Immature natural killer cell (primary cell): ENCODE data around the gene HIRA. TPM values are rescaled to one million over a fixed set of nuclear protein-coding genes. Genes with fewer than 3 reads are reported as not detected.

Experiments
- DNase-seq, 3 donors: peaks; one replicate each; pipeline ENCODE4 v3.0.0; 2022; ENCODE audit warnings: mixed read lengths in 1 of 3
- H3K27ac Mint-ChIP-seq, 6 donors: one replicate each; pipeline ENCODE4 v1.8.0; 2020; ENCODE audit warnings: mixed read lengths in 6 of 6, mild to moderate bottlenecking in 5 of 6, inconsistent platforms in 4 of 6, moderate library complexity in 3 of 6
- H3K27me3 Mint-ChIP-seq, 3 donors: one replicate each; pipeline ENCODE4 v1.8.0; 2020 to 2021; ENCODE audit warnings: low read depth in 3 of 3, mild to moderate bottlenecking in 3 of 3, mixed read lengths in 3 of 3, moderate library complexity in 3 of 3, inconsistent platforms in 1 of 3
- H3K36me3 Mint-ChIP-seq, 3 donors: one replicate each; pipeline ENCODE4 v1.8.0; 2020; ENCODE audit warnings: mixed read lengths in 3 of 3, inconsistent platforms in 2 of 3, mild to moderate bottlenecking in 2 of 3
- H3K4me1 Mint-ChIP-seq, 2 donors: one replicate each; pipeline ENCODE4 v1.8.0; 2020; ENCODE audit warnings: inconsistent platforms in 2 of 2, mild to moderate bottlenecking in 2 of 2, mixed read lengths in 2 of 2, moderate library complexity in 1 of 2
- H3K4me3 Mint-ChIP-seq, 5 donors: one replicate each; pipeline ENCODE4 v1.8.0; 2020; ENCODE audit warnings: mild to moderate bottlenecking in 5 of 5, mixed read lengths in 5 of 5, inconsistent platforms in 3 of 5, moderate library complexity in 3 of 5
- H3K9me3 Mint-ChIP-seq, 6 donors: one replicate each; pipeline ENCODE4 v1.8.0; 2020; ENCODE audit warnings: mild to moderate bottlenecking in 6 of 6, mixed read lengths in 6 of 6, inconsistent platforms in 4 of 6, moderate library complexity in 3 of 6
- polyA plus RNA-seq, 3 donors: library from polyadenylated mRNA; unstranded; fragments of 300-500 nt; fragmentation: Illumina TruSeq; gene quantifications; one replicate each; pipeline ENCODE4 v1.2.3, GENCODE V29; 2021

HIRA gene
- polyA plus RNA-seq, 3 donors from 2014 or later, result 4.3 to 11.5 (median 5.2) TPM

- Mint-ChIP-seq H3K9me3 (no peaks in the 10 kb centered on the region), H3K4me3 (no peak overlapping the region), H3K4me1 (peaks cover 8 to 17% of the 10 kb centered on the region in 2 donors), H3K27ac (peak overlapping the region in 2 of 6 donors; percentile 7 to 62), H3K36me3 (peaks cover 5 to 38% (median 20%) of the 10 kb centered on the region in 3 donors), H3K27me3 (no peaks in the 10 kb centered on the region)
- DNase-seq, result no peak
These were observed 36.3 kb downstream of the HIRA start for GRCh38 chr22:19395276-19395675.

DNA sequence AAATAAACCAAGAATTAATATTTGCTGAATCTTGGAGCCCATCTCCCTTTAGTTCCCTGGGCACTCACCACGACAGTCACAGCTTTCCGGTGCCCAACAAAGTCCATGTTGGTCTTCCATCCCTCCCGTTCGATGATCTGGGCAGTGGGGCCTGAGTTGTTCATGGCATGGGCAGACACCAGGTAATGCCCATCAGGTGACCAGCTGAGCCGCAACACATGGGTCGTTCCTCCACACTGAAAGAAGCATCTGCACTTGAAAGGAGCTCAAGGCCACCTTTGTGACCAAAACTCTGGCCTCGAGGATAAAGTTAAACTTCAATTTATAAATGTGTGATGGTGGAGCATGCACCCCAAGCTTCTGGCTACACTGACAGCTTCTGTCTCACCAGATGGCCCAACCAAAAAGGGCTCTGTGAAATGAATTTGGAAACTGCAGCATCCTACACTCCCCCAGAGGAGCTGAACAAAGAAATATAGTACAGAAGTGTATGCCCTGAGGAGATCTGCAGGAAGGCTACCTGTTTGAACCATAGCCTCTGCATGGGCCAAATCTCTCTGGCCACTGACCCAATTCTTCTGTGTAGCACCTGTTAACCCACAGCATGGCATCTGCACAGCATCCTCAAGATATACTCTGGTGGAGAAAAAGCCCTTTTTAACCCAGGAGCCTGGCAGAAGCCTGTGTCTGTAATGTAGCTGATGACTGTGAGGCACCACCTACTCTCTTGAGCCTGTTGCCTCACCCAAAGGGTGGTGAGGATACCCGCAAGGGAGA is 37.1 kb downstream of the HIRA start:
- peaks cover 5 to 40% (median 20%) of the 10 kb centered on the region in 3 donors for H3K36me3 Mint-ChIP-seq
- H3K27ac Mint-ChIP-seq, result peak overlapping the region in 4 of 6 donors; percentile 28 to 63 (median 56)
- no peaks in the 10 kb centered on the region for H3K27me3 Mint-ChIP-seq

GRCh38 chr22:19393704-19394103 is 37.8 kb downstream of the HIRA start:
- peaks cover 5 to 43% (median 20%) of the 10 kb centered on the region in 3 donors for H3K36me3 Mint-ChIP-seq

More for the DNA sequence above, 37.1 kb downstream of the HIRA start:
- Mint-ChIP-seq H3K9me3 (no peaks in the 10 kb centered on the region), H3K4me3 (no peak overlapping the region), H3K4me1 (peaks cover 8 to 16% of the 10 kb centered on the region in 2 donors)
- DNase-seq, result no peak

GRCh38 chr22:19387575-19387974 is 44.0 kb downstream of the HIRA start:
- no peak overlapping the region for H3K27ac Mint-ChIP-seq
- H3K4me3 Mint-ChIP-seq, result no peak overlapping the region
- H3K4me1 Mint-ChIP-seq, result peaks cover 0 to 1% of the 10 kb centered on the region in 2 donors
- H3K36me3 Mint-ChIP-seq, result peaks cover 8 to 47% (median 21%) of the 10 kb centered on the region in 3 donors
- H3K9me3 Mint-ChIP-seq, result no peaks in the 10 kb centered on the region
- DNase-seq, result no peak
- peaks cover 0 to 1% (median 0%) of the 10 kb centered on the region in 3 donors for H3K27me3 Mint-ChIP-seq

More at GRCh38 chr22:19393704-19394103, 37.8 kb downstream of the HIRA start:
- Mint-ChIP-seq H3K27me3 (no peaks in the 10 kb centered on the region), H3K4me3 (no peak overlapping the region), H3K9me3 (no peaks in the 10 kb centered on the region), H3K4me1 (peaks cover 7 to 8% of the 10 kb centered on the region in 2 donors), H3K27ac (no peak overlapping the region)
- DNase-seq, result no peak

DNA sequence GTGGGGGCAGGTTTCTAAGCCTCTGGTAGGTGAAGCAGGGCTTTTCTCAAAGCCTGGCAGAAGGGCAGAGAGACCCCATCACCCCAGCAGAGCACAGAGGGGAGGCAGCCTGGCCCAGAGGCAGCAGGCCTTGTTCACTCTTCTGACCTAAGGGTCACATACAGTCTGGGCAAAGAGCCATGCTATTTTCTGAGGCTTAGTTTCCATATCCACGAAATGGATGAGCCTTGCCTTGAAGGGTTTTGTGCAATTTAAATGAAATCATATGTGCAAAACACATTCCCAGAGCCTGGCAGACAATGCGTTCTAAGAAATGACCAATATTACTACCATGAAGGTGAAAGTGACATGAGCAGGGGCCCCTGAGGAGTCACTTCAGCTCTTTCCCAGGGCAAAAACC is 44.5 kb downstream of the HIRA start:
- no peak for DNase-seq
- H3K4me3 Mint-ChIP-seq, result no peak overlapping the region
- H3K36me3 Mint-ChIP-seq, result peaks cover 11 to 52% (median 27%) of the 10 kb centered on the region in 3 donors
- peak overlapping the region in 1 of 6 donors; percentile 22 for H3K27ac Mint-ChIP-seq
- H3K4me1 Mint-ChIP-seq, result peaks cover 0 to 1% of the 10 kb centered on the region in 2 donors
- peaks cover 0 to 1% (median 0%) of the 10 kb centered on the region in 3 donors for H3K27me3 Mint-ChIP-seq
- no peaks in the 10 kb centered on the region for H3K9me3 Mint-ChIP-seq

GRCh38 chr22:19386248-19386647 is 45.3 kb downstream of the HIRA start:
- DNase-seq, result no peak
- Mint-ChIP-seq H3K4me1 (peaks cover 0 to 1% of the 10 kb centered on the region in 2 donors), H3K27ac (peak overlapping the region in 1 of 6 donors; percentile 43), H3K27me3 (peaks cover 0 to 1% (median 0%) of the 10 kb centered on the region in 3 donors), H3K4me3 (no peak overlapping the region), H3K36me3 (peaks cover 10 to 59% (median 32%) of the 10 kb centered on the region in 3 donors), H3K9me3 (no peaks in the 10 kb centered on the region)

DNA sequence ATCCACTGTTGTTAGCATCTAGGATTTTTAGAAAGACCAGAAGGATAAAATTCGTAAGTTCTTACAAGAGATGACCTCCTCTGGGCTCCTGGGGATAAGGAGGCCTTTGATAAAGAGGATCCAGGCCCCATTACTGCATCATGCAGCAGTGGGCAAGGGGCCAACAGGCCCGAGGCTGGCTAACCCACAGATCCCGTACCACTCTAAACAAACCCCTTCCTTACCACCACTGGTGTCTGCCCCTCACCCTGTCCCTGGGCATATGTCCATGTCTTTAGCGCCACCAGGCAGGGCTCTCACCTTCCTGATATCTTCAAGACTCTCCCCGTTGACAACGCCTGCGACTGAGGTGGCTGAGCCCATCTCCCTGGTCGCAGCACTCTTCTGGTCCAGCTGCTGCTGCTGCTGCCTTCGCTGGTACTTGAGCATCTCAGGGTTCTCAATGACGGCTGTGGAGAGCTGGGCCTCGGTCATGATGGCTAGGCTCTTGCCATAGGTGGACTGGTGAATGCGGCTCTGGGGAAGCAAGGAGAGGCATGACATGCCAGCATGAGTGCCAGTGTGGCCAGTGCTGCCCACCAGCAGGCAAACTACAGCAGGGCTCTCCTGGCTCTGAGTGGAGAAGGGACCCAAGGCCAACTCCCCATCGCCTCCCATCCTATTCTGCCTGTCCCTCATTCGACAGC is 46.2 kb downstream of the HIRA start:
- H3K4me1 Mint-ChIP-seq, result peaks cover 0 to 1% of the 10 kb centered on the region in 2 donors
- H3K9me3 Mint-ChIP-seq, result no peaks in the 10 kb centered on the region
- H3K27me3 Mint-ChIP-seq, result peaks cover 0 to 1% (median 0%) of the 10 kb centered on the region in 3 donors
- no peak for DNase-seq
- peaks cover 6 to 58% (median 31%) of the 10 kb centered on the region in 3 donors for H3K36me3 Mint-ChIP-seq
- peak overlapping the region in 2 of 6 donors; percentile 26 to 35 for H3K27ac Mint-ChIP-seq
- H3K4me3 Mint-ChIP-seq, result no peak overlapping the region

- Mint-ChIP-seq H3K27me3 (peaks cover 0 to 1% (median 0%) of the 10 kb centered on the region in 3 donors), H3K36me3 (peaks cover 6 to 44% (median 31%) of the 10 kb centered on the region in 3 donors), H3K27ac (peak overlapping the region in 1 of 6 donors; percentile 48), H3K4me1 (peaks cover 0 to 1% of the 10 kb centered on the region in 2 donors), H3K4me3 (no peak overlapping the region), H3K9me3 (no peaks in the 10 kb centered on the region)
- no peak for DNase-seq
These were observed 48.2 kb downstream of the HIRA start for GRCh38 chr22:19383292-19383691.

DNA sequence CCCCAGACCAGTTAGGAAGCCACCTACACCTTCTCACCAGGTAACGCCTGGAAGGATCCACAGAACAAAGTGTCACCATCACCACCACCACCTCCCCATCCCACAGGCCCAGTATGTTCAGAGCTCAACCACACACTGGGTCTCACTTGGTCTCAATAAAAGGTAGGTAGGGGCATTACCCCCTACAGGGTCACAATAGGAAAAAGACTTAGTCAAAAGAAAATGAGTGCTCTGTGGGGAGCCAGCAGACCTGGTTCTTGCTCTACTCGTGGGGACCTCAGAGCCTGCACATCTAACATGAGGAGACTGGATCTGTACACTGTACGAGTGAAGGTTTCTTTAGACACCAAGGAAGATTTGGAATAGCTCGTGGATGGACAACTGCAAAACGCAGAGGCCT is 49.3 kb downstream of the HIRA start:
- H3K4me3 Mint-ChIP-seq, result no peak overlapping the region
- no peaks in the 10 kb centered on the region for H3K9me3 Mint-ChIP-seq
- H3K36me3 Mint-ChIP-seq, result peaks cover 6 to 44% (median 31%) of the 10 kb centered on the region in 3 donors
- DNase-seq, result no peak
- H3K27ac Mint-ChIP-seq, result peak overlapping the region in 3 of 6 donors; percentile 16 to 67 (median 29)
- no peaks in the 10 kb centered on the region for H3K4me1 Mint-ChIP-seq
- peaks cover 0 to 1% (median 0%) of the 10 kb centered on the region in 3 donors for H3K27me3 Mint-ChIP-seq

- H3K4me3 Mint-ChIP-seq, result no peak overlapping the region
- H3K27me3 Mint-ChIP-seq, result peaks cover 0 to 3% (median 2%) of the 10 kb centered on the region in 3 donors
- peak overlapping the region in 1 of 6 donors; percentile 53 for H3K27ac Mint-ChIP-seq
- H3K36me3 Mint-ChIP-seq, result peaks cover 19 to 49% (median 33%) of the 10 kb centered on the region in 3 donors
- H3K4me1 Mint-ChIP-seq, result no peaks in the 10 kb centered on the region
- no peak for DNase-seq
- no peaks in the 10 kb centered on the region for H3K9me3 Mint-ChIP-seq
These were observed 53.2 kb downstream of the HIRA start for GRCh38 chr22:19378344-19378674.

DNA sequence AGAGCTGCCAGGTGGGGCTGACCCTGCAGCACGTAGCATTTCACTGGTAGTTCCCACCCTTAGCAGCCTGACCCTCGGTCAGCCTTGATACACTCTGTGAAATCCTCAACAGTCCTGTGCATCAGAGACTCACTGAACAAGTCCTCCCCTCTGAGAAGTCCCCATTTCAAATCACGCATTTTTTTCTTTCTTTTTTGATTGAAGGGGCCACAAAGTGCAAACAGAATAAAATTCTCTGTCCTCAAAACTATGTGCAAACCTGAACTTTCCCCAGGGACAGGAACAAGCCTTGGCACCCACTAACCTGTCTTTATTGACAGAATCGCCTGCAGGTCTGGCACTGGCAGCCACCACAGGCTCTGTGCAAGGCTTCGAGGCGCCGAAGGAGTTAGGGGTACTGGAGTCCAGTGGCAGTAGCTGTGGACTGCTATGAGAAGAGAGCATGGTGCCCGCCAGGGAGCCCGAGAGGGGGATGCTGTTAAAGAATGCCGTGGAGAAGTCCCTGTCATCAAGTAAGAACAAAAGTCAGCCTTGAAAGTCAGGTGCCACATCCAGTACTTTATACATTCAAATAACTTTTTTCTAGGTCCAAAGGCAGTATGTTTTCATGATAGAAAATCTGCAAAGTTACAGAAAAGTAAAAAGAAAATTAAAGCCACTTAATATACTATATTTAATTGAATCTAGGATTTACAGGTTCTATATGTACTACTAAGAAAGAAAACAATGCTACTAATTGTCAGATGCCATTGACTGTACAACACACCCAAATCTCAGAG is 53.8 kb downstream of the HIRA start:
- peaks cover 0 to 4% (median 2%) of the 10 kb centered on the region in 3 donors for H3K27me3 Mint-ChIP-seq
- H3K9me3 Mint-ChIP-seq, result no peaks in the 10 kb centered on the region
- H3K36me3 Mint-ChIP-seq, result peaks cover 19 to 47% (median 35%) of the 10 kb centered on the region in 3 donors
- no peak for DNase-seq
- H3K4me3 Mint-ChIP-seq, result no peak overlapping the region
- H3K4me1 Mint-ChIP-seq, result no peaks in the 10 kb centered on the region
- H3K27ac Mint-ChIP-seq, result peak overlapping the region in 1 of 6 donors; percentile 4

DNA sequence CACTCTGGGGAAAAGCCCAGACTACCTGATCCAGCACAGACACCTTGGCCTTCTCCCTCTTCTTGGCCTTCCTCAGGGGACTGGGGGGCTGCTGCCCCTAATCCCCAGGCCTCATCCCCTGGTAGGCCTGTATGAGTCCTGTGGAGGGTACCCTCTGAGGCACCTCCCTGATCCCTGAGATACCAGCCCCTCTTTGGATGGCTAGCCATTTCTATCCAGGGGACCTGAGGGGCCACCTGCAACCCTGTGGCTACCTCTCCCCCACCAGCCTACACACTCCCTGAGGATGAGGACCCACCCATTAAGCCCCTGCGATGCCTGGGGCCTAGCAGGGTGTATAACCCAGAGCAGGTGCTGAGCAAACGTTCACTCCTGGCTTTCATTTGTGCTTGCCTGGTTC is 54.6 kb downstream of the HIRA start:
- no peak for DNase-seq
- peaks cover 0 to 1% of the 10 kb centered on the region in 2 donors for H3K4me1 Mint-ChIP-seq
- H3K27me3 Mint-ChIP-seq, result peaks cover 0 to 5% (median 2%) of the 10 kb centered on the region in 3 donors
- H3K27ac Mint-ChIP-seq, result peak overlapping the region in 1 of 6 donors; percentile 21
- H3K4me3 Mint-ChIP-seq, result no peak overlapping the region
- H3K9me3 Mint-ChIP-seq, result no peaks in the 10 kb centered on the region
- peaks cover 16 to 43% (median 29%) of the 10 kb centered on the region in 3 donors for H3K36me3 Mint-ChIP-seq

DNA sequence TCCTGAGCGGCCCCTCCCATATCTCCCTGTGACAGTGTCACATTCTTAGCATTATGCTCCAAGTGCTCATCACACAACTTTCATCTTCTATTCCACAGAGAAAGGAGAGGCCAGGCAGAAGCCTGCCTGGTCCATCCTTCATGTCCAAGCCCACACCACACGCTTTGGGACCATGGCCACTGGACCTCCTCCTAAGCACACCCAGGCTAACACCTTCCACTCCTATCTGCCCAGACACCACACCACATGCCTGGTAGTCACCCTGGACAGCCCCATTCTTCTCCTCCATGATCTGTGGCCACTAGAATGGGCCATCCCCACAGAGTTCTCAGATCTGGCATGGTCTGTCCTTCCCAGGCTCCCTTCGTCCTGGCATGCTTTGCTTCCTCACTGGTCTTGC is 55.3 kb downstream of the HIRA start:
- peaks cover 3 to 8% of the 10 kb centered on the region in 2 donors for H3K4me1 Mint-ChIP-seq
- peaks cover 0 to 5% (median 2%) of the 10 kb centered on the region in 3 donors for H3K27me3 Mint-ChIP-seq
- H3K27ac Mint-ChIP-seq, result peak overlapping the region; percentile 14 to 85 (median 50)
- no peak for DNase-seq
- no peak overlapping the region for H3K4me3 Mint-ChIP-seq
- no peaks in the 10 kb centered on the region for H3K9me3 Mint-ChIP-seq
- H3K36me3 Mint-ChIP-seq, result peaks cover 20 to 44% (median 30%) of the 10 kb centered on the region in 3 donors
